ENCODE results near the gene TCF4.

The TCF4 gene

DNA sequence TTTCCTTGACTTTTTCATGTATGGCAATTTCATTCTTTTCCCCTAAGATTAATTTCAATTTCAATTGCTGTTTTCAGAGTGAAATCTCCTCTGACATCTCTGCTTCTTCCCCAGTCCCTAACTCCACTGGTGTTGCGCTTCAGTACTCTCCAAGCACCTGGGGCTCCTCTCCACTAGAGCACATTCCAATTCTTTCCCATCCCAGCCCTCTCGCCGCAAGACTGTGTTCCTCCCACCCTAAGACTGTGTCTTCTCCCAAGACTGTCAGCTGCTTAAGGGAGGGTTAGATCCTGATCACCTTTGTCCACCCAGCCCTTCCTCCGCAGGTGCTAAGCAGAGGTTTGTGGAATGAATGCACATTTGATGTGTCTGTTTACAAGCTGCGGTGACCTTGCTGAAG, 373.0 kb downstream of the TCF4 start:
- DNase-seq = no peak

DNA sequence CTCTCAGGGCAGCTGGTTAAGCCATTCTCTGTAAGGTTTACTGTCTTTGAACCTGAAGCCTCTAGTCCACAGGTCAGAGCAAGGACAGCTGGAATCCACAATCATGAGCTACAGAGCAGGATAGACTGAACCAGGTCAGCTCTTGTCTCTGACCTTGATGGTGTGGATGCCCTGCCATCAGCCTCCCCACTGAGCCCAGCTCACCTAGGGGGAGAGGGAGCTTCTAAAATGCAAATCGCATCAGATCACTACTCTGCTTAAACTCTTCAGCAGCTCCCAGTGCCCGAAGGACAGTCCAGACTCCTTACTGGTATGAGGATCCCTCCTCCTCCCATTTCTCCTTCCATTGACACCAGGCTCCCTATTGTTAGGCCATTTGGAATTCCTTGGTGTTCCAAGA, 373.5 kb downstream of the TCF4 start:
- DNase-seq = no peak

DNA sequence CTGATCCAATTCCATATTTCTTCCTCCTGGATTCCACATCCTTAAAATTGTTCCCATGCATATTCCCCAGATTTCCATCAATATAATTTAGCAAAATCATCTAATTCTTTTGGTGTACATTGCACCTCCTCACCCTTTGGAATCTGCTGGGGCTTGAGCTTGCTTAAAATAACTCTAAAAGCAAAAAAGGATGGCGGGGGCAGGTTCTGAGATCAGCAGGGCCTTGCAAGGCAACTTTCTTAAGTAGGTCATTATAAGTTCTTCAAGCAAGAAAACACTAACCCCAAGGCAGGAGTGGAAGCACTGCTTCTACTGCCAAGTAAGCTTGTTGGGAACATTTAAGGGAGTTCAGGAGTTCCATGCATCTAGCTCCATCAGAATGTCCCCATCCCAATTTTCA, 374.4 kb downstream of the TCF4 start:
- DNase-seq = no peak

DNA sequence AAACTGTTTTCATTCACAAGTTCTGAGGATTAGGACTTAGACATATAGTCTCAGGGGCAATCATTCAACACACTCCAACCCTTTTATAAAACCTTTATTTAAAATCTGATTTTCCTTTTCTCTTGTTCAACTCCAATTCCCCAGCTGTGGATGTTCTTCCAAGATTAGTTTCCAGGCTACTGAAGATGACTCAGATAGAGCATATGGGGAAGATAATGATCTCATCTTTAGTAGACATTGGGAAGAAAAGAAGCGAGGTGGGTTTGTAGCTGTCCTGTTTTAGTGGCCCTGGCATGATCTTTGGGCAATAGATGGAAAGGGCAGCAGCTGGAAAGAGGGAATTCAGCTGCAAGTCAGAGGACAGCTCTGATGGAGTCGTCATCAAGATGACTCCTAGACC, 381.1 kb downstream of the TCF4 start:
- no peak for DNase-seq

DNA sequence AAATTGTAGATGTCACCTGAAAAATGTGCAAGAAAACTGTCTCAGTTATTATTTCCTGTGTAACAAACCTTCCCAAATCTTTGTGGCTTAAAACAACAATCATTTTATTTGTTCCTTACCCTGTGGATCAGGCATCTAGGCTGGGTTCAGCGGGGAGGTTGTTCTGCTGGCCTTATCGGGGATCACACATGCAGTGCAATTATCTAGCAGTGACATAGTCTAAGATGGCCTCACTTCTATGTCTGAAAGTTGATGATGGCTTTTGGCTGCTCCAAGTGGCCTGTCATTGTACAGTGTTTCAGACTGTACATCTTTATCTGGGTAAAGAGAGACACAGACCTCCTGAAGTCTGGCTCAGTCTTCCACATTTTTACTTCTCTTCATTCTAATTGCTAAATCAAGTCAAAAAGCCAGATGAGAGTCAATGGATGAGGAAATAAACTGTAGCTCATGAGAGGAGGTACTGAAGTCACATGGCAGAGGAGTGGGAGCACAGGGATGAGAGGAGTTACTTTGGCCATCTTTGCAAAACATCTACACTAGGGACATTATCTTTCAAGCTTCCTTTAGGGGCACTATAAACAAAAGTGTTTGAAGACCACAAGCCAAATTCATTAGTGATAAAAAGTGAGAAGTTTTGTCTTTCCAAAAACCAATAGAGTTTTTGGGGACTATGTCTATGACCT, 385.6 kb downstream of the TCF4 start:
- no peak for DNase-seq

DNA sequence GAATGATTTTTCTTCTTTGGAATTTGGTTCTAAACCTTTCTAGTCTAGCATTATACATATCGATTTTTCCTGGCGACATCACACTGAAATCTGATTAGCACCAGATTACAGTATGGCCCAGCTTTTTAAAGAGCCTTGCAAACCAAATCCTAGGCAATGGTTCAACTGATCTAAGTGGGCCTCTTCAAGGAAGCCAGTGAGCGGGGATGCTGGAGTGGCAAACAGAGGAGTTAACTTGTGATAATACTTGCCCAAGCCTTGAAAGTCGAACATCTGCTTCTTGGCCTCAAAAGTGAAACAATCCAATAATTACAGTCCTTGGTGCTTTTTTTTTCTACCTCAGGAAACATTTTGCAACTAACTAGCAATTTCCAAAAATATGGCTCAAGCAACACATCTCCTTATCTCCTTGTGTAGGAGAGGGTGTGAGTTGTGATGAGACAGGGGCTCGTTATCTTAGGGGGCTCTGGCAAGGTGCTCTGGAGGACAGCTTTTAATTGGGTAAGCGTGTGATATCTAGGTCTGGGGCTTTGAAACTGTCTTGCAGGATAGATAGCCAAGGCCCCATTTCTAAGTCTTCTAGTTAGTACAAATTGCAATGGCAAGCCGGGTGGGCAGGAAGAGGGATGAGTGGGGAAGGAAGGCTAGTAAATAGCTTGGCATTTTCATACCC, 388.6 kb downstream of the TCF4 start:
- DNase-seq = no peak

DNA sequence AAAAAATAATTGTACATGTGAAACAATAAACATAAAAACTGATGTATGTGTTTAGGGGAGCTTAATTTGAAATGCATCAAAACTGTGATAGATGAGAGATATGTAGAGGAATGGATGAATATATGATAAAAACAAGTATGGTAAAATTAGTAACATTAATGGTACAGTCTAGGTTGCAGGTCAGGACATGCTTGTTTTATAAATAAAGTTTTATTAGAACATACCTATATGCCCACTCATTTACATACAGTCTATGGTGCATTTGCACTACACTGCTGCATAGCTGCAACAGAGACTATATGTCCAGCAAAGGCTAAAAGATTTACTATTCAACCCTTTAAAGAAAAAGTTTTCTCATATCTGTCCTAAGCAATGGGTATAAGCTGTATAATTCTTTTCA, 392.1 kb downstream of the TCF4 start:
- no peak for DNase-seq

DNA sequence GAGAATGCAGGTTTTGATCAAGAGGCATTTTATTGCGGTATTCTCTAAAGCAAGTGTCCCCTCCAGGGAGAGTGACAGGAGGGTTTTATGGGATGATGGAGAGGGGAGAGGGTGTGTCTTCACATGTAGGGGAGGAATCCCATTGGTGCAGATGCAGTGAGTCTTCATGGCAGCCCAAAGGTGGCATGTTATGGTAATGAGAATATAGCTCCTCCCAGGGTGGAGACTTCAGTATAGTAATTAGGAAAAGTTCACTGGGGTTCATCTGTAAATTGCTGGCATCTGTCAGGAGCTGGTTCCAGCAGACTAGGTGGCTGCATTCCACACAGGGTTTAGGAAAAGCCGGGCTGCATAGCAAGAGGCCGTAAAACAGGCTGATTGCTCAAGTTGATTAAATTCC, 398.0 kb downstream of the TCF4 start:
- no peak for DNase-seq

DNA sequence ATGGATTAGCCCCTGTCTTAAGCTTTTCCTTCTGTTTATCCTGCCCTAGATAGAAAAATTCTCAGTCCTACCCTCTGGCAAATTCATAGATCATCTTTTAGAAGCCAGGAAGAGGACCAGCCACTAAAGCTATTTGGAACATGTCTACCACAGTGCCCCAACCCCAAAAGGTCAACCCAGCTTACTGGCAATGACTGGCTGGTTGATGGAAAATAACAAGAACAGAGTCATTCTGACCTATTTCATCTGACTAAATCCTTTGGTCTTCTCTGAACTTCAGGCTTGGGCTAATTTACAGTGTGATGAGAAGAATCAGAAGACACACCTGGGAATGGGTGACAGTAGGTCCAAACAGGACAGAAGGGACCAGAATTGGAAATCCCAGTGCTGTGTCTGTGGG, 401.4 kb downstream of the TCF4 start:
- DNase-seq = no peak

DNA sequence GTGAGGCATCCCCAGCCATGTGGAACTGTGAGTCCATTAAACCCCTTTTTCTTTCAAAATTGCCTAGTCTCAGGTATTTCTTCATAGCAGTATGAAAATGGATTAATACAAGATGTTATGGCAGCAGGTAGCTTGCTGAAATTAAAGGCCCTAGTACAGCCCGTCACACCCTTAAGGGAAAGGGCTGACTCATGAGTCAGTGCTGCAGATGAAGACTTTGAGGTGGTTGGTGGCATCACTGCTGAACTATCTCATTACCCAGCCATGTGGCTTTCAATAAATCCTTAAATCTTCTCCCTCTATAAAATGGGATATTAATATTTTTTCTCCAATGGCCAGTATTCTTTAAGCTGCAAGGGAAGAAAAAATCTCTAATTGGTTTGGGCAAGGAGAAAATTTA, 402.6 kb downstream of the TCF4 start:
- DNase-seq = no peak

DNA sequence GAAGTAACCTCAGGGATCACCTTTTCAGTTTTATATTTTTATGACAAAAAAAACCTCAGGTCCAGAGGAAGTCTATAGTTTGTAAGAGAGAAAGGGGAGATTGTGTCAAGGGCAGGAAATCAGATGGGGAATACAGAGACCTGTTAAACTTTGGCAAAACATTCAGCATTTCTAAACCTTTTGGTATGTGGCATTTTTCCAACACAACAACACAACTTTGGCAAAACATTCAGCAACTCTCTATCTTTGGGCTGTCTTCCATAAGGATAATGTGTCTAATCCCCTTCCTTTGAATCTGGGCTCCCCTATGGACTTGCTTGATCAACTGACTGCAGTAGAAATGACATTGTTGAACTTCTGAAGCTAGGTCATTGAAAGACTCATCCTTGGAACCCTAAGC, 408.2 kb downstream of the TCF4 start:
- DNase-seq = no peak

DNA sequence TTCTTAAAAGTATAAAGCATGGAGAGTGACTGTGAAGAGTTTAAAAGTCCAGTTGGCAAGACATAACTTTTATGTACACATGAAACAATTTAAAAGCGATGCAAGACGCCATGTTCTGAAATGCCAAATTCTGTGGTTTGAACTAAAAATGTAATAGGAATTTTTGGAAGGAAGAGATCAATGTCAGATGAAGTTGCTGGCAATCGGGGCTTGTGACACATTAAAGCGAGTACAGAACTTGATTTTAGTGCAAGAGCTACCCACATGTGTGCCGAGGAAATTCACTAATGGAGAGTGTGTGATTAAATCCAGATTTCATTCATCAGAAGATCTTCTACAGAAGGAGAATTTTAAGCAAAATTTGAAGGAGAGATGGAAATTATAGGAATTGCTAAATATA, 408.6 kb downstream of the TCF4 start:
- DNase-seq = no peak

DNA sequence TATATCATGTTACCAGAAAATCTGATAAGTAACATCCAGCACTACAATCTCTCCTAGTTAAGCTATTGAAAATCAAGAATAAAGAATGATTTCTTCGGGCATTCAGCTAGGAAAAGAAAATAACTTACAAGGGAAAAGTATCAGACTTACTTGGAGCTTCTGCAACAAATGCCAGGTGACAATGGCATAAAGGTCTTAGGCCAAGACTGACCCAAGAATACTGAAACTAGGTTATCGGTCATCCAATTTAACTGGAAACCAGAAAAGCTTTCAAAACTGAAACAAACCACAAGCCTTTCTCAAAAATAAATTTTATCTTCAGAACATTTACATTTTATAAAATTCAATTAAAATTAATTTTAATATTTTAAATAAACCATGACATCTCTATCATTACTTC, 414.7 kb downstream of the TCF4 start:
- no peak for DNase-seq
